ENCODE measurements around the gene PPP1CA. TPM values are rescaled to one million over a fixed set of nuclear protein-coding genes. Genes with fewer than 3 reads are reported as not detected.

Gene PPP1CA
- total RNA-seq, 4 donors from 2014 or later = 50.6 to 97.8 (median 72.7) TPM

DNA sequence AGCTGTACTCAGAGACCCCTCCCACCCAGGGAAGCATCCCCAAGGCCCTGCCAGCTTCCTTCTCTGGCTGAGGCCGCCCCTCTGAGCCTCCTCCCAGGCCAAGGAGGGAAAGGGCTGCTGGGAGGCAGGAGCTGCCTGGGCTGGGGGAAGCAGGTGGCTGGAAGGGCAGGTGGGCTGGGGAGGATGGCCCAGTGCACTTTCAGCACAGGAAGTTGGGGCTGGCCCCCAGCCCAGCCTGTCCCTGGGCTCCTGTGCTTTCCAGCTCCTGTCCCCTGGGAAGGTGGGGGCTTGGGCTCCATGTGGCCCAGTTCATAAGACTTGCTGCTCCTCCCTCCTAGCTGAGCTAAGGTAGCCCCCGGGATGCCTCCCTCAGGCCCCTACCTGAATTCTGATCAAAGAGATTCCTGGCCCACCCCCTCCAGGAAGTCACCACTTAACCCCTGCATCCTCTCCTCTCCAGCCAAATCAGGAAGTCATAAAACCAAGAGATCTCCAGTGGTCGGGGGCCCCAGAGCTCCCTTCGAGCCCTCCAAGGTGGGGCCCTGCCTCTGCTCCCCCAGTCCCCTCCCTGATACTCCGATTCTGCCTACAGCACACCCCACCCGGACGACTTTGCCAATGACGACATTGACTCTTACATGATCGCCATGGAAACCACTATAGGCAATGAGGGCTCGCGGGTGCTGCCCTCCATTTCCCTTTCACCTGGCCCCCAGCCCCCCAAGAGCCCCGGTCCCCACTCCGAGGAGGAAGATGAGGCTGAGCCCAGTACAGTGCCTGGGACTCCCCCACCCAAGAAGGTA lies 4.9 kb downstream of the PPP1CA start:
- peaks cover 0 to 72% (median 21%) of the 10 kb centered on the region in 3 donors for H3K36me3 ChIP-seq
- H3K27ac ChIP-seq = peak overlapping the region in 1 of 4 donors; percentile 27
- DNase-seq (ENCODE audit: low spot score in 2 of 2) = no peak
- H3K9me3 ChIP-seq = no peaks in the 10 kb centered on the region
- no peak overlapping the region for H3K4me3 ChIP-seq
- 46 to 51% methylated on average over 13 of the region's 13 CpGs for WGBS, 2 donors
- no peaks in the 10 kb centered on the region for H3K27me3 ChIP-seq
- TF ChIP-seq, protein P1, sequence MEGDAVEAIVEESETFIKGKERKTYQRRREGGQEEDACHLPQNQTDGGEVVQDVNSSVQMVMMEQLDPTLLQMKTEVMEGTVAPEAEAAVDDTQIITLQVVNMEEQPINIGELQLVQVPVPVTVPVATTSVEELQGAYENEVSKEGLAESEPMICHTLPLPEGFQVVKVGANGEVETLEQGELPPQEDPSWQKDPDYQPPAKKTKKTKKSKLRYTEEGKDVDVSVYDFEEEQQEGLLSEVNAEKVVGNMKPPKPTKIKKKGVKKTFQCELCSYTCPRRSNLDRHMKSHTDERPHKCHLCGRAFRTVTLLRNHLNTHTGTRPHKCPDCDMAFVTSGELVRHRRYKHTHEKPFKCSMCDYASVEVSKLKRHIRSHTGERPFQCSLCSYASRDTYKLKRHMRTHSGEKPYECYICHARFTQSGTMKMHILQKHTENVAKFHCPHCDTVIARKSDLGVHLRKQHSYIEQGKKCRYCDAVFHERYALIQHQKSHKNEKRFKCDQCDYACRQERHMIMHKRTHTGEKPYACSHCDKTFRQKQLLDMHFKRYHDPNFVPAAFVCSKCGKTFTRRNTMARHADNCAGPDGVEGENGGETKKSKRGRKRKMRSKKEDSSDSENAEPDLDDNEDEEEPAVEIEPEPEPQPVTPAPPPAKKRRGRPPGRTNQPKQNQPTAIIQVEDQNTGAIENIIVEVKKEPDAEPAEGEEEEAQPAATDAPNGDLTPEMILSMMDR (IDR thresholded peaks at IDR 0.05) = no peak
- TF ChIP-seq POLR2A (IDR thresholded peaks at IDR 0.05) (no peak), EP300 (IDR thresholded peaks at IDR 0.05) (no peak)
- peaks cover 0 to 60% (median 22%) of the 10 kb centered on the region in 4 donors for H3K4me1 ChIP-seq

DNA sequence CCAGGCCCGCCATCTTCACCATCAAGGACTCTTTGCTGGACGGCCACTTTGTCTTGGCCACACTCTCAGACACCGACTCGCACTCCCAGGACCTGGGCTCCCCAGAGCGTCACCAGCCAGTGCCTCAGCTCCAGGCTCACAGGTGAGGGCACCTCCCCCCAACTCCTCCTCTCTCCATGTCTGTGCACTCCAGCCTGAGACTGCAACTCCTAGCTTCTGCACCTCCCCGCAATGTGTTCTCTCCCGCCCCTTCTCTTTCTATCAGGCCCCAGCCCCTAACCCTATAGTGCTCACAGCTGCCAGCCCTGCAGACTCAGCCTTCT lies 5.4 kb downstream of the PPP1CA start:
- no peak overlapping the region for H3K4me3 ChIP-seq
- H3K27me3 ChIP-seq = no peaks in the 10 kb centered on the region
- 85% methylated on average over 7 of the region's 7 CpGs for WGBS, 2 donors
- no peak for DNase-seq (ENCODE audit: low spot score in 2 of 2)
- H3K27ac ChIP-seq = no peak overlapping the region
- peaks cover 0 to 72% (median 21%) of the 10 kb centered on the region in 3 donors for H3K36me3 ChIP-seq
- H3K9me3 ChIP-seq = no peaks in the 10 kb centered on the region
- peaks cover 0 to 62% (median 22%) of the 10 kb centered on the region in 4 donors for H3K4me1 ChIP-seq
- TF ChIP-seq, protein P1 (IDR thresholded peaks at IDR 0.05) = no peak
- TF ChIP-seq EP300 (IDR thresholded peaks at IDR 0.05) (no peak), POLR2A (IDR thresholded peaks at IDR 0.05) (no peak)

DNA sequence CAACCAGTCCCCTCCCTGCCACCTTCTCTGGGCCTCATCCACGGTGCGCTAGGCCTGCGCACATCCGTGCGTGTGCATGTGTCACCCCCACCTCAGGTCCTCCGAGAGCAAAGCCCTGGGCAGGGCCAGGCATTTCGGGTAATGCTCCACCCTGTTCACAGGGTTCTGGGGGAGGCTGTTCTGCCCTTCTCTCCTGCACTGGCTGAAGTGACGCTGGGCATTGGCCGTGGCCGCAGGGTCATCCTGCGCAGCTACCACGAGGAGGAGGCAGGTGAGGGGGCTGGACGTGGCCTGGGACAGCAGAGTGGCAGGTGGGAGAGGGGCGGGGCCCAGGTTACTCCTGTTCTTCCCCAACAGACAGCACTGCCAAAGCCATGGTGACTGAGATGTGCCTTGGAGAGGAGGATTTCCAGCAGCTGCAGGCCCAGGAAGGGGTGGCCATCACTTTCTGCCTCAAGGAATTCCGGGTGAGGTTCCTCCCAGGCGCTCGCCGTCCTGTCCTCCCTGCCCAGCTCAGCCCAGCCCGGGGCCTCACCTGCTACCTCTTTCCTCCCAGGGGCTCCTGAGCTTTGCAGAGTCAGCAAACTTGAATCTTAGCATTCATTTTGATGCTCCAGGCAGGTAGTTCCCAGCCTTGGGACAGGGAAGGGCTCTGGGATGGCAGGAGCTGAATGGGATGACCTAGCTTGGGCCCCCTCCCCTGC lies 6.0 kb downstream of the PPP1CA start:
- peaks cover 0 to 64% (median 24%) of the 10 kb centered on the region in 4 donors for H3K4me1 ChIP-seq
- 80 to 84% methylated on average over 10 to 17 of the region's 19 CpGs for WGBS, 2 donors

DNA sequence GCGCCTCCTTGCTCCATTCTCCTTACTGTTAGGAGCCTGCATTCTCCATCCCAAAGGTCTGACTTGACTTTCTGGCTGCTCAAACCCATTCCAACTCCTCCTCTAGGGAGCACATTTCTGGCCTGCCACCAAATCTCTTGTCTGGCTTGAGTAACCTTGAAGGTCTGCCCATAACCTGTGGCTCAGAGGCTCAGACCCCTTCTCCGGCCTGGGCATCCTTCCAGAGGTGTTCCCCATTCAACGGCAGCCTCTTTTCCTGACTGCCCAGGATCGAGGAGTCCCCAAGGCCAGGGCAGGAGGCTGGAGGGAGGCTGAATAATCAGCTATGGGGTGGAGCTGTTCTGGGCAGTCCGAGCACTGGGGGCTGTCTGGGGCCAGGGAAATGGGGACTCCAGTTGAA lies 7.7 kb downstream of the PPP1CA start:
- WGBS, 2 donors = 72 to 73% methylated on average over 5 of the region's 5 CpGs
- TF ChIP-seq POLR2A (IDR thresholded peaks at IDR 0.05) (no peak), EP300 (IDR thresholded peaks at IDR 0.05) (no peak)
- TF ChIP-seq, protein P1 (IDR thresholded peaks at IDR 0.05) = no peak
- H3K4me3 ChIP-seq = no peak overlapping the region
- no peak for DNase-seq (ENCODE audit: low spot score in 2 of 2)
- H3K9me3 ChIP-seq = no peaks in the 10 kb centered on the region
- no peaks in the 10 kb centered on the region for H3K27me3 ChIP-seq
- peaks cover 0 to 55% (median 18%) of the 10 kb centered on the region in 4 donors for H3K4me1 ChIP-seq
- no peak overlapping the region for H3K27ac ChIP-seq
- peaks cover 0 to 56% (median 16%) of the 10 kb centered on the region in 3 donors for H3K36me3 ChIP-seq

More for the DNA sequence above, 6.0 kb downstream of the PPP1CA start:
- no peak overlapping the region for H3K27ac ChIP-seq
- no peak for DNase-seq (ENCODE audit: low spot score in 2 of 2)
- H3K36me3 ChIP-seq = peaks cover 0 to 72% (median 21%) of the 10 kb centered on the region in 3 donors
- no peak overlapping the region for H3K4me3 ChIP-seq
- TF ChIP-seq, protein P1 (IDR thresholded peaks at IDR 0.05) = no peak
- TF ChIP-seq EP300 (IDR thresholded peaks at IDR 0.05) = no peak
- no peak for TF ChIP-seq POLR2A (IDR thresholded peaks at IDR 0.05)
- no peaks in the 10 kb centered on the region for H3K9me3 ChIP-seq
- H3K27me3 ChIP-seq = no peaks in the 10 kb centered on the region

DNA sequence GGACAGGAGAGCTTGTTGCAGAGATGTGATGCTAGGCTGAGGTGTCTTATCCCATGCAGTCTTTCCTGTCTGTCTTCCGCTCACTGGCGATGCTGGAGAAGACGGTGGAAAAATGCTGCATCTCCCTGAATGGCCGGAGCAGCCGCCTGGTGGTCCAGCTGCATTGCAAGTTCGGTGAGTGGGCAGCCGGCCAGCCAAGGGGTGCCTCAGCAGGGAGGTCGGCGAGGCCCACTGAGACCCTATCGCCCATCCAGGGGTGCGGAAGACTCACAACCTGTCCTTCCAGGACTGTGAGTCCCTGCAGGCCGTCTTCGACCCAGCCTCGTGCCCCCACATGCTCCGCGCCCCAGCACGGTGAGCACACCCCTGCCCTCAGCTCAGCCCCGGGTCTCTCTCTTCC lies 8.2 kb downstream of the PPP1CA start:
- Histone ChIP-seq H3K36me3 (peaks cover 0 to 51% (median 10%) of the 10 kb centered on the region in 3 donors), H3K27me3 (no peaks in the 10 kb centered on the region), H3K4me1 (peaks cover 0 to 50% (median 18%) of the 10 kb centered on the region in 4 donors), H3K9me3 (no peaks in the 10 kb centered on the region), H3K27ac (no peak overlapping the region), H3K4me3 (no peak overlapping the region)
- no peak for TF ChIP-seq POLR2A (IDR thresholded peaks at IDR 0.05)
- TF ChIP-seq, protein P1 (IDR thresholded peaks at IDR 0.05) = no peak
- DNase-seq (ENCODE audit: low spot score in 2 of 2) = no peak
- WGBS, 2 donors = 86 to 93% methylated on average over 15 to 18 of the region's 18 CpGs
